Stimulated activated CD8-positive, alpha-beta memory T cell treated with anti-CD3 and anti-CD28 coated beads, Interleukin-4, amount 100 ng/mL, for 1 hour (primary cell): ENCODE results near the gene OTC.

Source experiments
- DNase-seq, 2 donors: peaks; one replicate each; pipeline ENCODE4 v3.0.0-alpha.2; 2020; ENCODE audit warnings: low read depth in 2 of 2, low spot score in 1 of 2

Gene OTC

DNA sequence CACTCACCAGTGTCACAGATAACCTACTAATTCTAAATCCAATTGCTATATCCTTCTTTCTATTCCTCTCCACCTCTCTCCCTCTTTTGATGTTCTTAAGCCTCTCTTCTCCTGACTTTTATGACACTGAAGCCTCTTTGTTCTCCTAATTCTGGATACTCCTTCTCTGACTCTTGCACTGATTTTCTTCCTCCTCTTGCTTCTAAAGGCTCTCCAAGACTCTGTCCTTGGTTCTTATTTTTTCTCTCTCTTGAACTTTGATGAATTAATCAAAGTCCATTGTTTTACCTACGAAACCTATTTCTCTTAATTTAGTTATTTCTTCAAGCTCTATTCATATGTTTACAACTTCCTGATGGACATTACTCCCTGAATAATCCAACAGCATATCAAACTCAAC, 113.3 kb downstream of the OTC start:
- DNase-seq = no peak

GRCh38 chrX:38468563-38469157, 116.3 kb downstream of the OTC start:
- DNase-seq = no peak
